Thyroid gland (tissue), 4 donors: Measurements from ENCODE around the gene DICER1.

Experiments used
- POLR2A ChIP-seq, 2 donors: fragments of 450-650 bp; IDR thresholded peaks; one replicate each; pipeline ENCODE4 v1.6.1; 2017; ENCODE audit warnings: antibody characterized with exemption in 2 of 2, mild to moderate bottlenecking in 2 of 2, moderate library complexity in 1 of 2
- TF ChIP-seq, protein P1 (sequence below), 6 experiments: fragments of 200-600 bp in 3 of 6; fragments of 450-650 bp in 3 of 6; sonication (generic) in 3 of 6; IDR thresholded peaks; one replicate each; pipeline ENCODE4 v1.5.1; 2016 to 2019; ENCODE audit warnings: antibody characterized with exemption in 6 of 6, mild to moderate bottlenecking in 2 of 6, inconsistent platforms in 1 of 6, moderate library complexity in 1 of 6

DNA sequence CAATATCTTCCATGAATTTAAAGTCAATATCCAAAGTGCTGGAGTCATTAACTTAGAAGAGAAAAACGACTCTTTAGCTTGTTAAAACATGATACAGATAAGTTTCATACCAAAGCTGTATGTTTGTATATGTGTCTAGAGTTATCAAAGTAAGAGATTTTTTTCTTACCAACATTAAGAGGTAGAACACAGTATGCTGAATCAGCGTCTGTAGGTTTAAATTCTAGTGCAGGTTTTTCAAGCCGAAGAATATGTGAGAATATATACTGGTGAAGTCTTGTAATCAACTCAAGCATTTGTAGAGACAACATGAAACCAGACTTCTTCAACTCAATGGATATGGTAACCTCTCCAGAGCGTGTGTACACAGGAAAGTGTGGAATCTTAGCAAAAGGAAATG is 49.6 kb downstream of the DICER1 start:
- TF ChIP-seq, protein P1, sequence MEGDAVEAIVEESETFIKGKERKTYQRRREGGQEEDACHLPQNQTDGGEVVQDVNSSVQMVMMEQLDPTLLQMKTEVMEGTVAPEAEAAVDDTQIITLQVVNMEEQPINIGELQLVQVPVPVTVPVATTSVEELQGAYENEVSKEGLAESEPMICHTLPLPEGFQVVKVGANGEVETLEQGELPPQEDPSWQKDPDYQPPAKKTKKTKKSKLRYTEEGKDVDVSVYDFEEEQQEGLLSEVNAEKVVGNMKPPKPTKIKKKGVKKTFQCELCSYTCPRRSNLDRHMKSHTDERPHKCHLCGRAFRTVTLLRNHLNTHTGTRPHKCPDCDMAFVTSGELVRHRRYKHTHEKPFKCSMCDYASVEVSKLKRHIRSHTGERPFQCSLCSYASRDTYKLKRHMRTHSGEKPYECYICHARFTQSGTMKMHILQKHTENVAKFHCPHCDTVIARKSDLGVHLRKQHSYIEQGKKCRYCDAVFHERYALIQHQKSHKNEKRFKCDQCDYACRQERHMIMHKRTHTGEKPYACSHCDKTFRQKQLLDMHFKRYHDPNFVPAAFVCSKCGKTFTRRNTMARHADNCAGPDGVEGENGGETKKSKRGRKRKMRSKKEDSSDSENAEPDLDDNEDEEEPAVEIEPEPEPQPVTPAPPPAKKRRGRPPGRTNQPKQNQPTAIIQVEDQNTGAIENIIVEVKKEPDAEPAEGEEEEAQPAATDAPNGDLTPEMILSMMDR (IDR thresholded peaks at IDR 0.05) = no peak
- no peak for TF ChIP-seq POLR2A (IDR thresholded peaks at IDR 0.05)
